OCI-LY3 (cell line): Measurements from ENCODE around the gene ANO6.

Experiments used
- CTCF ChIP-seq: fragments of 200-600, 300-600 bp; sonication (generic); IDR thresholded peaks from 2 replicates; pipeline ENCODE4 v1.5.1; 2014; ENCODE audit warnings: antibody characterized with exemption, low read length, low read depth
- EZH2phosphoT487 ChIP-seq: fragments of 200-600 bp; shearing (Covaris generic); IDR thresholded peaks from 2 replicates; pipeline ENCODE4 v1.6.1; 2018; ENCODE audit warnings: antibody characterized with exemption, mixed run types, low read depth

- no peak for TF ChIP-seq CTCF
- no peak for TF ChIP-seq EZH2phosphoT487
Measured at GRCh38 chr12:45223868-45224267, 8.0 kb downstream of the ANO6 start.
